Activated gamma-delta T cell (primary cell): ENCODE data around the gene NLGN4X.

ENCODE experiments used
- DNase-seq: peaks from one replicate; lab custom pipeline; 2025; lab: John Stamatoyannopoulos, UW
- total RNA-seq, 2 donors: gene quantifications; one replicate each; lab custom pipeline; 2026; lab: John Stamatoyannopoulos, UW

Gene NLGN4X
- total RNA-seq, result 0.26 to 1.8 reads per million in 2 donors

DNA sequence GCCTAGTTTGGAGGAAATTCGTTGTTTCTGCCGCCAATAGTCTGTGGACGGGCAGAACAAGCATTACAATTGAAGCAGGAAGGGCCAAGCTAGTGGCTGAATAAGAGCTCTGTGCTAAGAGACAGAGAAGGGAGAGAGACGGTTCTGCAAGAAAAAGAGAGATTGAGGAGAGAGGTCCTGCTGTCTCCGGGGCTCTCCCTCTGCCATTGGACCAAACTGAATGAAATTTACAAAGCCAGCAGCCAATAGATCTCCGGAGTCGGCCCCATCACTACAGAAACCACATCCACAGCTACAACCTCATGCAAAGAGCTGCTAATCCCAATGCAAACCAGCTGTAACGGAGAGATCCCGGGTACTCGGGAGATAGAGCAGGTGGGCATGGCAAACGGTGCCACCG, at the start of gene NLGN4X:
Gene NLGN4X, minus strand, starts transcription at position 148 of the 400 bp plus-strand sequence. CDS start 77,401 bp downstream, outside the sequence.
- no peak for DNase-seq

GRCh38 chrX:6266041-6266440, 37.4 kb upstream of the NLGN4X start:
- DNase-seq, result no peak

- DNase-seq, result no peak
Observed at GRCh38 chrX:6262959-6263358, 34.3 kb upstream of the NLGN4X start.

DNA sequence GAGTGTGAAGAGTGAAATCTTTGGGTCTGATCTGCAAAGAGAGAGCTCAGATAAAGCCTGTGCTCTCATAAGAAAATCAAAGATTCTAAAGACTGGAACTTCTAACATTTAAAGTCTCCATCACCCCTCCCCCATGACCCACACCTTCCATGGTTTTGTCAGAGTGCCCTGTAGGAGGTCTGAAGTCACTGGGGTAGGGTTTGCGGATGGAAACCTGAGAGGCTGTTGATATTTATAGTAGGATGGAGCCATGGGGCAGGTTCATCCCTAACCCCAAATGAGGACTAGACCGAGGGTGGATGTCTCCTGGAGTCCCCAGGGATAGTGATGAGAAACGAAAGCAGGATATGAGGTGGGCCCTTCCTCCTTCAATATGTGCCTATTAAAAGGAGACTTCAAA, 28.4 kb upstream of the NLGN4X start:
- no peak for DNase-seq

- DNase-seq, result no peak
Observed at GRCh38 chrX:6244666-6245065, 16.0 kb upstream of the NLGN4X start.

- no peak for DNase-seq
Observed at GRCh38 chrX:6238576-6238975, 9.9 kb upstream of the NLGN4X start.

DNA sequence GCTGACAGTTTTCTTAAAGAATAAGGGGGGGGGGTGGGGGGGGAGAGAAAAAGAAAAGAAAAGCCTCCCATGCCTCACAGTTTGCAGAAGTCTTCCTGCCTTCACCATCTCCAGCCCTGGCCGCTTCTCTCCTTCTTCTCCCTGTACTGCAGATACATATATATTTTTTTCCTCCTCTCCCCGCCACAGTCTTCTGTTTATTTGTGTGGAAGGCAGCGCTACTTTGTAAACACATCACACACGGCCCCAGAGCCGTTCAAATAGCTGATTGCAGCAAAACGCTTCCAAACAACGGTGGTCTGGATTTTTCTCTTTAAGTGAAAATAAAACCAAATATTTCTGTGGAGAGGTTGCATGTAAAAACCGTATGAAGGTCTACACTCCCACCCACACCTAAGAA, 732 bp downstream of the NLGN4X start:
- DNase-seq, result no peak

DNA sequence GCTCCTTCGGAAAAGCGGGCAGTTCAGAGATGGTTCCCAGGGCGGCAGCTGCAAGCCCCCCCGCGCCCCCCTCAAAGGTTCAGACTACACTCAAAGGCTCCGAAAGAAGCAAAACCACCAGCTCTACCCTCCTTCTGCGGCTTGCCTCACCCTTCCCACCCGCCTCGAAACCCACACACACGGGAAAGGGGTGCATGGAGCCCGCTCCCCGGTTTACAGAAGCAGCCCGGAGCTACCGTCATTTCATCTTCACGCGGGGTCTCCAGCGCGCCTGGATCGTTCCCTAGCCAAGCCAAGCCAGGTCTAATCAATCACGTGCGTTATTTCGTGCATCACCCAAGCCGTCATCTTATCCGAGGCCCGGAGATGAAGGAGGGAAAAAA, 1.2 kb downstream of the NLGN4X start:
- no peak for DNase-seq

DNA sequence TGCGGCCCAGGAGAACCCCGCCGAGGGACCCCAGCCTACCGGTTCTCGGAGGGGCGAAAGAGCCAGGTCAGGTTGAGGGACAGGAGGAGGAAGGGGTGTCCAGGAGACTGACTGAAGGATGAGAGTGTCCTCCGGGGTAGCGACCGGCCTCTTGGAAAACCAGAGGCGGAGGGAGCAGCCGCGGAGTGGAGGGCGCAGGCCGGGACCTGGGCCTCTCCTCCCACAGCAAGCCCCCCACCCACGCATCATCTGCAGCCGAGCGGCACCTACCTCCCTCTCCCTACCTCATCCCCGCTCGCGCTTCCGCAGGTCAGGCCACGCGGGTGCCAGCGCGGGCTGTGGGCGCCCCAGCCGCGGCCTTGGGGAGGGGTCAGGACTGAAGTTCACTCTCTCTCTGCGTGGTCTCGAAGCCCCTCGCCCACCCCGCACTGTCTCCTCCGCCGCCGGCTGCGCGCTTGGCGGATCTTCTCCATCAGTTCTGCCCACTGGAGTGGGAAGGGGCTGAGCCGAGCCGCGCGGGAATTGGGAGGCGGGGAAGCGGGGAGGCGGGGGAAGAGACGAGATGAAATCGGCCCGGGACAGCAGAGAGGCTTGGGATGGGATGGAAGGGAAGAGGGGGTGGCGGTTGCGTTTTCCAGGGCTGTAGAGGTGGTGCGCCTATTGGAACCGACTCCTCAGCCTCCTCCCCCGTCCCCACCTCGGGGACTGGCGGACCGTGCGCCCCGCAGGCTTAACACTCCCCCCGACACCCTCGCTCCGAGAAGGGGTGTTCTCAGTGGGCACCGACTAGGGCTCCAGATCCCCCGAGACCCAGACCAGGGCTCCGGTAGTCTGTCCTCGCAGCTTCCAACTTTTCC, 1.8 kb downstream of the NLGN4X start:
- DNase-seq, result no peak

DNA sequence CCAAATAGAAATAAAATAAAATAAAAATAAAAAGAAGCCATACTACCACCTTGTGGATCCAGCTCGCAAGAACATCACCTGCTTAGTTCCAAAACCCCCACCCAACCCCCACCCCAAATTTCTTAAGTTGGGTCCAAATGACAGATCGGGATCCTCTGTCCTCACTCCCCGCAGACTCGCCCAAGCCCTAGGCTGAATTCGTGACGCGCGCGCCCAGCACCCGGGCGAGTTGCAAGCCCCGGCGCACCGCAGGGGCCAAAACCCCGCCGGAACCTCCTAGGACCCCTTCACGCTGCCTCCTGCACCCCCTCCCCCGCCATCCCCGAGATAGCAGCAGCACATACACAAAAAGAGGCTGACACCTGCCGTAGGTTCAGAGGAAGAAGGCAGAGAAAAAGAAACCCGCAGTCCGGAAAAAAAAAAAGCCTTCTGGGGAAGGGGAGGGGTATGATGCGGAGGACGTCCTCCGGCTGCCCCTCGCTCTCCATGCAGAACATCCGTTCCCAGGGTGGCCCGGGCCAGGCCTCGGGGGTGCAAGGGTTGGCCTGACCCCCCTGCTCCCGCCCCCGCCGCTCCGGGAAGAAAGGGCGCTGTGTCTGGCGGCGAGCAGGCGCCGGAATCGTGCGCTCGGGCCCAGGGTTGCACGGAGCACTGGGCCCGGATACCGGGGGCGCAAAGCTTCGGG, 2.6 kb downstream of the NLGN4X start:
- DNase-seq, result peak; percentile 6

DNA sequence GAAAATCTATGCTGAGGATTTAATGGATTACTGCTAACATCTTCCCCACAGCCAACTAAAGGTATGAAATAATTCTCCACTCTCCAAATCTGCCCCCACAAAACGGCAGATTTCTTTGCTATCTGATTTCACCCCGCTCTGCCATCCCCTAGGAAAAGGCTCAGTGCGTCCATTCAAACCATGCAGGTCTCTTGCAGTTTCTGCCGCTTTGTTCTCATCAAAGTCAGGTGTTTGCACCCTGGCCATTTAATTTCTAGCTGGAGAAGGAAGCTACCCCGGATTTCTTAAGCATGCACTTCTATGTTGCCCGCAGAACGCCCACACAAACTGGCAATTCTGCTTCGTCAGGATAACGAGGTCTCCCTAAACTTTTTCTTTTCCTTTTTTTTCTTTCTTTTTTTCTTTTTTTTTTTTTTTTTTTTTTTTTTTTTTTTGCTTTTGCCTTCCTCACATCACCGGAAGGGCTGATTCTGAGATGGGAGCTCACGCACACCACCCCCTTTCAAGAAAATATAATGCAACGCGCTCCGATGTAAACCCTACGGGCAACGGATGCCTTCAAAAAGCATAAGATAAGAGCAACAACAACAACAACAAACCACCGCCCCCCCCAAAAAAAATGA, 3.3 kb downstream of the NLGN4X start:
- DNase-seq, result no peak

DNA sequence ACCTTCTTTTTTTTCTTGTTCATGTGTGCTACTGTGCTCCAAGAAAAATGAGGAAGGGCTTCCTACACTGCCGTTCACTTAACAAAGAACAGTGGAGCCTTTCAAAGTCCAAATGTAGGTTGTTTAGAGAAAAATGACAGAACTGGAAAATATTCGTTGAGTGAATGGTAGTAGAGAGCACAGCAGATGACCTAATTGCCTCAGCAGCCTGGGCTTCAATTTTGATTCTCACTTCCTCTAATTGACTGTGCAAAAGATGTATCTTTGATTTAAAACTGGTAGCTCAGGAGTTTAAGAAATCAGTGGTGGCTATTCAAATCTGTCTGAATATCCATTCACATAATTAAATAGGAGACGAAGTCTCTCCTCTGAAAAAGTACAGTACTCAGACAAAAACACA, 5.2 kb downstream of the NLGN4X start:
- no peak for DNase-seq

- DNase-seq, result no peak
Observed at GRCh38 chrX:6210230-6210629, 18.4 kb downstream of the NLGN4X start.

- DNase-seq, result no peak
Observed at GRCh38 chrX:6203462-6204215, 25.0 kb downstream of the NLGN4X start.

DNA sequence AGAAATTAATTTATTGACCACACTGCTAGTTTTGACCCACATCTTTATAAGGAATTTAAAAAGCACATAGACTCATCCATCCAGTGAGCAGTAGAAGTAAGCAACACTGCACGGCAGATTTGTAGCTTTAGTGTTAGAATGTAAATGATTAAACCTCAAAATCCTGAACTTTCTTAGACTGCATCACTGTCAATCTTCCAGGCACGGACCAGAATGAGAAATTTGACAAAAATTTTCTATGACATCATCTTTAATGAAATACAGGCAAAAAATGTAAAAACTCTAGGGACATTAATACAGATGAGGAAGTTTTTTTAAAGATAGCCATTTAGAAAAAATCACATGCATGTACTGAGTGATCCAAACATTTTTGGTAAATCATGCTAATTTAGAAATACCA, 29.2 kb downstream of the NLGN4X start:
- no peak for DNase-seq

DNA sequence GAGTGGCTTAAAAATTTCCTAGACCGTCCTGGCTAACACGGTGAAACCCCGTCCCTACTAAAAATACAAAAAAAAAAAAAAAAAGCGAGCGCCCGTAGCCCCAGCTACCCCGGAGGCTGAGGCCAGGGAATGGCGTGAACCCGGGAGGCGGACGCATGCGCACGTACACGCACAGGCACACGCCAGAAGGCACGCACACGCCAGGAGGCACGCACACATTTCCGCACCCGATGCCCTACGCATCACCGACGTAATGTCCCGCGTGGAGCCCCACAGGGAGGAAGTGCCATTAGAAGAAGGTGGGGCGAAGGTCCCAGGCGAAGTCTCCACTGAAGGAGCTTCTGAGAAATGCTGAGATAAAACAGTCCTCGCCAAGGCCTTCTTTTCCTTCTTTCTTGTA, 41.4 kb downstream of the NLGN4X start:
- DNase-seq, result no peak

DNA sequence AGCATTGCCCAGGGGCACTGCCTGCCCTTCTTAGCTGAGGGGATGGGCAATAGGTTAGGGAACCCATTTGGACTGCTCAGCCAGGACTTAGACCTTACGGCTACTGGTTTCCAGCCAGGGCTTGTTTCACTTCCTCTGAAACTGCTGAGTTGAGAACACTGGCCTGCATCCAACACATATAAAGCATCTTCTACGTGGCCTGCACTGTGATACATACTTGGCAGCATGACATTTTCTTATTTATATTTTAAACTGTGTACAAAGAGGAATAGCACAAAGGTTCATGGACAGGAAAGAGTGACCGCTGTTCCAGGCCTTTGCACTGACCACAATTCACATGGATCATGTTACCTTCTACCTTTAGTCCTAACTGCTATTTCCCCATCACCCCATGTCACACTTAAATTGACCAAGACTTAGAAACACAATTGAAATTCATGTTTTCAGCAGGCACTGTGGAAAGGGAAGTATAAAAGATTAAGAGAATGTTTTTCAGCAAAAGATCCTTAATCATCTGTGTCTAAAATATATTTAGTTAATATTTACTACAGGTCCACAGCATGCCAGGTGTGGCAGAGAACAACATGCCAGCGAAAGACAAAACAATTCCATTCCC, 43.7 kb downstream of the NLGN4X start:
- DNase-seq, result no peak

DNA sequence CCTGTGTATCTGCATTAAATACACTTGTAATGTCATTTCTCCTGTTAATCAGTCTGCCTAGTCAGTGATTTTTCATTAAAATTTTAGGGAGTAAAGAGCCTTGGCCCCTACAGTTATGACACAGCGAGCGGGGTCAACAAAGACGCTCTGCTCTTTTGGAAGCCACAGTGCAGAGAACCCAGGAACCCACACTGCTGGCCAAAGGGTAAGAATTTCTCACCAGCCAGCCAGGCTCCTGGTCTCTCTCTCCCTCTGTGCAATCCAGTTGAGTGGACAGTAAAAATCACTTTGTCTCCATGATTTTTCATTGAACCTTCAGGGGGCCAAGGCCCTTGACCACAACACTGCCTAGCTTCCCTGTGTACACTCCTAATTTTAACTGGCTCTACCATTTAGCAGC, 52.8 kb downstream of the NLGN4X start:
- DNase-seq, result no peak

- no peak for DNase-seq
Observed at GRCh38 chrX:6170424-6170823, 58.2 kb downstream of the NLGN4X start.

GRCh38 chrX:6169407-6169806, 59.3 kb downstream of the NLGN4X start:
- DNase-seq, result no peak

GRCh38 chrX:6163721-6164120, 64.9 kb downstream of the NLGN4X start:
- DNase-seq, result no peak

DNA sequence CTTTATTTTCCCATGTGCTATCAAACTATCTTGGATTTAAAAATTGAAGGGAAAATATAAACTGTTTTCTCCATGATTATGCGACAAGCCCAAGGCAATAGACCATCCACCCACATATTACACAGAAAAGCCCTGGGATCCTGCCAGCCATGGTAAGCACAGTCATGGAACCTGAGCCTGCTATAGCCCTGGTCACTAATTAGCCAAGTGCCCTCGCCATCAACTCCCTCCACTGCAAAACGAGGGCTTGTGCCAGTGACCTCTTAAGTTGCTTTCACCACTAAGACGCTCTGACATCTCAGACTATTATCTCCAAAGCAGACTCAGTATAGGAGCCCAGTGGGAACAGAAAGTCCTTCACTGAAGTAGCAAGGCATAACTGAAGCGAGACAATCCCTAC, 69.2 kb downstream of the NLGN4X start:
- no peak for DNase-seq
